DMS 273 treated with DMSO at 0.1 percent for 48 hours (cell line): ENCODE measurements around the gene CCDC182.

Experiments
- DNase-seq: peaks from one replicate; lab custom pipeline; 2025; lab: John Stamatoyannopoulos, UW

The CCDC182 gene

GRCh38 chr17:57745242-57745641 lies at the start of gene CCDC182:
TSS of gene CCDC182 (minus strand) at chr17:57745299. CDS start at chr17:57745272, 27 bp downstream.
- DNase-seq = no peak

GRCh38 chr17:57794841-57795240 lies 49.7 kb upstream of the CCDC182 start:
- no peak for DNase-seq

- DNase-seq = no peak
These were observed 43.6 kb upstream of the CCDC182 start for GRCh38 chr17:57788725-57789124.

GRCh38 chr17:57785022-57785421 lies 39.9 kb upstream of the CCDC182 start:
- no peak for DNase-seq

GRCh38 chr17:57784226-57784895 lies 39.3 kb upstream of the CCDC182 start:
- DNase-seq = peak; percentile 27

- DNase-seq = no peak
These were observed 38.2 kb upstream of the CCDC182 start for GRCh38 chr17:57783338-57783742.

GRCh38 chr17:57782647-57783337 lies 37.7 kb upstream of the CCDC182 start:
- no peak for DNase-seq

GRCh38 chr17:57782062-57782490 lies 37.0 kb upstream of the CCDC182 start:
- DNase-seq = no peak

- peak; percentile 17 for DNase-seq
These were observed 36.4 kb upstream of the CCDC182 start for GRCh38 chr17:57781386-57782061.

GRCh38 chr17:57779706-57780105 lies 34.6 kb upstream of the CCDC182 start:
- DNase-seq = no peak

GRCh38 chr17:57778306-57778705 lies 33.2 kb upstream of the CCDC182 start:
- no peak for DNase-seq

- no peak for DNase-seq
These were observed 31.3 kb upstream of the CCDC182 start for GRCh38 chr17:57776366-57776765.

GRCh38 chr17:57774872-57775271 lies 29.8 kb upstream of the CCDC182 start:
- no peak for DNase-seq

- DNase-seq = no peak
These were observed 28.5 kb upstream of the CCDC182 start for GRCh38 chr17:57773557-57773956.

GRCh38 chr17:57772774-57773173 lies 27.7 kb upstream of the CCDC182 start:
- no peak for DNase-seq

- no peak for DNase-seq
These were observed 22.5 kb upstream of the CCDC182 start for GRCh38 chr17:57767561-57767960.

GRCh38 chr17:57766318-57766943 lies 21.3 kb upstream of the CCDC182 start:
- DNase-seq = no peak

GRCh38 chr17:57762452-57763395 lies 17.6 kb upstream of the CCDC182 start:
- DNase-seq = no peak

- no peak for DNase-seq
These were observed 16.8 kb upstream of the CCDC182 start for GRCh38 chr17:57761887-57762286.

- DNase-seq = no peak
These were observed 14.9 kb upstream of the CCDC182 start for GRCh38 chr17:57760046-57760445.

GRCh38 chr17:57758654-57759053 lies 13.6 kb upstream of the CCDC182 start:
- no peak for DNase-seq
